SU-DHL-6 (cell line): ENCODE data around the gene P2RY1.

ENCODE experiments used
- CTCF ChIP-seq: fragments of 200-600 bp; sonication (generic); IDR thresholded peaks from one replicate; pipeline ENCODE4 v1.5.1; 2017; ENCODE audit warnings: antibody characterized with exemption, mild to moderate bottlenecking, low read length, moderate library complexity; ENCODE audit not compliant: insufficient read depth, poor library complexity, severe bottlenecking
- EZH2phosphoT487 ChIP-seq: fragments of 200-600 bp; sonication (generic), shearing (Covaris generic); conservative IDR thresholded peaks from 2 replicates; pipeline ENCODE4 v1.6.1; 2018; ENCODE audit warnings: mild to moderate bottlenecking, antibody characterized with exemption, low read length, moderate library complexity, mixed read lengths

GRCh38 chr3:152828075-152828840, 6.7 kb upstream of the P2RY1 start:
- no peak for TF ChIP-seq CTCF
- TF ChIP-seq EZH2phosphoT487 = no peak
